HepG2 (cell line): ENCODE results near the gene ASPRV1. TPM values are rescaled to one million over a fixed set of nuclear protein-coding genes. Genes with fewer than 3 reads are reported as not detected.

ENCODE experiments used
- ISX ChIP-seq: sonication (generic); formaldehyde crosslinking; conservative IDR thresholded peaks from 2 replicates; pipeline ENCODE4 v1.5.0; 2020; ENCODE audit warnings: missing genetic modification reagents
- KDM5B ChIP-seq: sonication (generic); formaldehyde crosslinking; IDR thresholded peaks from 2 replicates; pipeline ENCODE4 v1.4.0; 2020; ENCODE audit warnings: missing genetic modification reagents, mild to moderate bottlenecking, borderline replicate concordance
- NR1H2 ChIP-seq: sonication (generic); formaldehyde crosslinking; IDR thresholded peaks from 2 replicates; pipeline ENCODE4 v1.8.1; 2022; ENCODE audit warnings: low read depth, missing genetic modification reagents, borderline replicate concordance
- TAF1 ChIP-seq: sonication (generic); formaldehyde crosslinking; IDR thresholded peaks from 2 replicates; pipeline ENCODE4 v1.4.0; 2020; ENCODE audit warnings: missing genetic modification reagents
- TCF12 ChIP-seq, 2 experiments: fragments of 450-650 bp in 1 of 2; sonication (generic) in 1 of 2; formaldehyde crosslinking in 1 of 2; IDR thresholded peaks; 2 replicates each; pipeline versions ENCODE4 v1.6.1 to v1.8.0; 2017 to 2022; ENCODE audit warnings: antibody characterized with exemption in 1 of 2, mild to moderate bottlenecking in 1 of 2, missing genetic modification reagents in 1 of 2, moderate library complexity in 1 of 2
- ZFP36L1 ChIP-seq: sonication (generic); formaldehyde crosslinking; IDR thresholded peaks from 2 replicates; pipeline ENCODE4 v1.8.0; 2022; ENCODE audit warnings: mild to moderate bottlenecking, missing genetic modification reagents, moderate library complexity
- ZIK1 ChIP-seq: sonication (generic); formaldehyde crosslinking; IDR thresholded peaks from 2 replicates; pipeline ENCODE4 v1.5.0; 2020; ENCODE audit warnings: mild to moderate bottlenecking, low read depth, missing genetic modification reagents, borderline replicate concordance
- ZNF333 ChIP-seq: sonication (generic); formaldehyde crosslinking; IDR thresholded peaks from 2 replicates; pipeline ENCODE4 v1.4.0; 2020; ENCODE audit warnings: mild to moderate bottlenecking, missing genetic modification reagents, borderline replicate concordance
- ZNF607 ChIP-seq: sonication (generic); formaldehyde crosslinking; IDR thresholded peaks from 2 replicates; pipeline ENCODE4 v1.5.1; 2020; ENCODE audit warnings: missing genetic modification reagents, mild to moderate bottlenecking, borderline replicate concordance
- ZNF761 ChIP-seq: sonication (generic); formaldehyde crosslinking; conservative IDR thresholded peaks from 2 replicates; pipeline ENCODE4 v1.4.0; 2020; ENCODE audit warnings: mild to moderate bottlenecking, missing genetic modification reagents
- ZSCAN9 ChIP-seq: IDR thresholded peaks from 2 replicates; pipeline ENCODE4 v1.6.1; 2016; ENCODE audit warnings: borderline replicate concordance
- polyA plus RNA-seq, 8 experiments: library from polyadenylated mRNA; depleted of rRNA in 3 of 8; stranded (reverse) in 7 of 8; unstranded in 1 of 8; fragments of >200 nt; fragmentation: Illumina TruSeq in 4 of 8; extraction: Trizol in 4 of 8; gene quantifications; 2 replicates each; pipeline versions ENCODE4 v1.2.1 to v1.2.3, GENCODE V29; 2011 to 2016; ENCODE audit warnings: low read depth in 4 of 8, missing spikeins in 1 of 8, mixed read lengths in 1 of 8; ENCODE audit not compliant: insufficient read depth in 1 of 8
- total RNA-seq, 5 experiments: library from RNA; depleted of rRNA; stranded (reverse); fragments of >200 nt; fragmentation: Illumina TruSeq; extraction: Trizol; gene quantifications; 2 replicates each; pipeline ENCODE4 v1.2.3, GENCODE V29; 2016; ENCODE audit warnings: low read depth in 1 of 5
- TF ChIP-seq, protein P1 (sequence below): sonication (generic); formaldehyde crosslinking; IDR thresholded peaks from 2 replicates; pipeline ENCODE4 v1.4.0; 2020; ENCODE audit warnings: missing genetic modification reagents
- TF ChIP-seq, protein P2 (sequence below): IDR thresholded peaks from 2 replicates; pipeline ENCODE4 v1.6.1; 2012; ENCODE audit warnings: inconsistent platforms
- TF ChIP-seq, protein P3 (sequence below): sonication (generic); formaldehyde crosslinking; IDR thresholded peaks from 2 replicates; pipeline ENCODE4 v1.8.1; 2023; ENCODE audit warnings: mild to moderate bottlenecking, inconsistent platforms, moderate library complexity, missing genetic modification reagents, borderline replicate concordance
- TF ChIP-seq, protein P4 (sequence below), 2 experiments: IDR thresholded peaks; 2 replicates each; pipeline ENCODE4 v1.6.1; 2011 to 2012; ENCODE audit warnings: low read length in 2 of 2, borderline replicate concordance in 1 of 2, low read depth in 1 of 2, mild to moderate bottlenecking in 1 of 2, moderate library complexity in 1 of 2
- TF ChIP-seq, protein P5 (sequence below), 2 experiments: fragments of 450-650 bp in 1 of 2; sonication (generic) in 1 of 2; formaldehyde crosslinking; IDR thresholded peaks; 2 replicates each; pipeline versions ENCODE4 v1.5.0 to v1.8.0; 2020 to 2022; ENCODE audit warnings: mild to moderate bottlenecking in 1 of 2, missing genetic modification reagents in 1 of 2

ASPRV1 gene
- total and polyA plus RNA-seq, 2 of the 13 experiments (the other 11 are each of a cell fraction or from before 2014, with no cell fraction given): 0.40 to 0.48 TPM

DNA sequence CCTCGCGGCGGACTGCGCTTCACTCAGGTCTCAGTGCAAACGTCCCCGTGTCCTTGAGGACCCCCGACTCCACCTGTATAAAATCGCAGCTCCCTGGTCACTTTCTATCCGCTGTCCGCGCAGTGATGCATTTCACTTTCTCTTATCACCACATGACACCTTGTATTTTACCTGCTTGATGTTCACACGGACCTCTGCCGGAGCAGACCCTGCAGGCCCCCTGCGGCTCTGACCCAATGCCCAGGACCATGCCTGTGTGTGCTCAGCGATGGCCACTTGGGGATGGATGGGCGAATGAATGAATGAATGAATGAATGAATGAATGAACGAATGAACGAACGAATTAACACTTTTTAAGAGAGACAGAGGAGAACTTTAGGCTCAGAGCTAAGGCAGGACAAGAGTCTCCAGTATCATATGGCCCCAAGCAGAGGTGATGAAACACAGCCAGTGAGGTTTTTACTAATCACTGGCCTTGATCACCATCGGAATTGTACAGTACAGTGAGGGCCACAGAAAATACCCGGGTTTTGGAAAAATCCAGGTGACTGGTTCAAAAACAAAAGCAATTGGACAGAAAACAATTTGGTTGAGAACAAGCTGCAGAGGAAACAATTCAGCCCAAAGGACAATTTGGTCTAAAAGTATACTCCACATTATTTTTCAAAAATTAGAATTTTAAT, 12.3 kb downstream of the ASPRV1 start (continued):
- TF ChIP-seq TCF12 (IDR thresholded peaks at IDR 0.05): no peak
- TF ChIP-seq TCF12 (CRISPR knock-in tag; IDR thresholded peaks at IDR 0.05): no peak
- no peak for TF ChIP-seq ZNF333
- TF ChIP-seq, protein P1, sequence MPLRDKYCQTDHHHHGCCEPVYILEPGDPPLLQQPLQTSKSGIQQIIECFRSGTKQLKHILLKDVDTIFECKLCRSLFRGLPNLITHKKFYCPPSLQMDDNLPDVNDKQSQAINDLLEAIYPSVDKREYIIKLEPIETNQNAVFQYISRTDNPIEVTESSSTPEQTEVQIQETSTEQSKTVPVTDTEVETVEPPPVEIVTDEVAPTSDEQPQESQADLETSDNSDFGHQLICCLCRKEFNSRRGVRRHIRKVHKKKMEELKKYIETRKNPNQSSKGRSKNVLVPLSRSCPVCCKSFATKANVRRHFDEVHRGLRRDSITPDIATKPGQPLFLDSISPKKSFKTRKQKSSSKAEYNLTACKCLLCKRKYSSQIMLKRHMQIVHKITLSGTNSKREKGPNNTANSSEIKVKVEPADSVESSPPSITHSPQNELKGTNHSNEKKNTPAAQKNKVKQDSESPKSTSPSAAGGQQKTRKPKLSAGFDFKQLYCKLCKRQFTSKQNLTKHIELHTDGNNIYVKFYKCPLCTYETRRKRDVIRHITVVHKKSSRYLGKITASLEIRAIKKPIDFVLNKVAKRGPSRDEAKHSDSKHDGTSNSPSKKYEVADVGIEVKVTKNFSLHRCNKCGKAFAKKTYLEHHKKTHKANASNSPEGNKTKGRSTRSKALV (CRISPR knock-in tag): no peak
- no peak for TF ChIP-seq TAF1 (CRISPR knock-in tag)
- 0 out of 2 replicates have a peak, but pooled peaks have one; percentile 2 for TF ChIP-seq KDM5B (CRISPR knock-in tag)
- TF ChIP-seq, protein P2, sequence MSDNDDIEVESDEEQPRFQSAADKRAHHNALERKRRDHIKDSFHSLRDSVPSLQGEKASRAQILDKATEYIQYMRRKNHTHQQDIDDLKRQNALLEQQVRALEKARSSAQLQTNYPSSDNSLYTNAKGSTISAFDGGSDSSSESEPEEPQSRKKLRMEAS: no peak
- no peak for TF ChIP-seq ZNF607
- no peak for TF ChIP-seq NR1H2 (CRISPR knock-in tag)
- TF ChIP-seq ZFP36L1 (CRISPR knock-in tag): no peak
- no peak for TF ChIP-seq ZSCAN9 (CRISPR knock-in tag)
- TF ChIP-seq, protein P3, sequence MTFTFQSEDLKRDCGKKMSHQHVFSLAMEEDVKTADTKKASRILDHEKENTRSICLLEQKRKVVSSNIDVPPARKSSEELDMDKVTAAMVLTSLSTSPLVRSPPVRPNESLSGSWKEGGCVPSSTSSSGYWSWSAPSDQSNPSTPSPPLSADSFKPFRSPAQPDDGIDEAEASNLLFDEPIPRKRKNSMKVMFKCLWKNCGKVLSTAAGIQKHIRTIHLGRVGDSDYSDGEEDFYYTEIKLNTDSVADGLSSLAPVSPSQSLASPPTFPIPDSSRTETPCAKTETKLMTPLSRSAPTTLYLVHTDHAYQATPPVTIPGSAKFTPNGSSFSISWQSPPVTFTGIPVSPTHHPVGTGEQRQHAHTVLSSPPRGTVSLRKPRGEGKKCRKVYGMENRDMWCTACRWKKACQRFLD (CRISPR knock-in tag): no peak
- TF ChIP-seq, protein P4, sequence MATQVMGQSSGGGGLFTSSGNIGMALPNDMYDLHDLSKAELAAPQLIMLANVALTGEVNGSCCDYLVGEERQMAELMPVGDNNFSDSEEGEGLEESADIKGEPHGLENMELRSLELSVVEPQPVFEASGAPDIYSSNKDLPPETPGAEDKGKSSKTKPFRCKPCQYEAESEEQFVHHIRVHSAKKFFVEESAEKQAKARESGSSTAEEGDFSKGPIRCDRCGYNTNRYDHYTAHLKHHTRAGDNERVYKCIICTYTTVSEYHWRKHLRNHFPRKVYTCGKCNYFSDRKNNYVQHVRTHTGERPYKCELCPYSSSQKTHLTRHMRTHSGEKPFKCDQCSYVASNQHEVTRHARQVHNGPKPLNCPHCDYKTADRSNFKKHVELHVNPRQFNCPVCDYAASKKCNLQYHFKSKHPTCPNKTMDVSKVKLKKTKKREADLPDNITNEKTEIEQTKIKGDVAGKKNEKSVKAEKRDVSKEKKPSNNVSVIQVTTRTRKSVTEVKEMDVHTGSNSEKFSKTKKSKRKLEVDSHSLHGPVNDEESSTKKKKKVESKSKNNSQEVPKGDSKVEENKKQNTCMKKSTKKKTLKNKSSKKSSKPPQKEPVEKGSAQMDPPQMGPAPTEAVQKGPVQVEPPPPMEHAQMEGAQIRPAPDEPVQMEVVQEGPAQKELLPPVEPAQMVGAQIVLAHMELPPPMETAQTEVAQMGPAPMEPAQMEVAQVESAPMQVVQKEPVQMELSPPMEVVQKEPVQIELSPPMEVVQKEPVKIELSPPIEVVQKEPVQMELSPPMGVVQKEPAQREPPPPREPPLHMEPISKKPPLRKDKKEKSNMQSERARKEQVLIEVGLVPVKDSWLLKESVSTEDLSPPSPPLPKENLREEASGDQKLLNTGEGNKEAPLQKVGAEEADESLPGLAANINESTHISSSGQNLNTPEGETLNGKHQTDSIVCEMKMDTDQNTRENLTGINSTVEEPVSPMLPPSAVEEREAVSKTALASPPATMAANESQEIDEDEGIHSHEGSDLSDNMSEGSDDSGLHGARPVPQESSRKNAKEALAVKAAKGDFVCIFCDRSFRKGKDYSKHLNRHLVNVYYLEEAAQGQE (IDR thresholded peaks at IDR 0.05; ENCODE audit: borderline replicate concordance in 1 of 2, low read depth in 1 of 2, low read length in 2 of 2): no peak
- TF ChIP-seq ISX (CRISPR knock-in tag): no peak
- peak; percentile 54; the same call in 1 of the 2 replicates for TF ChIP-seq ZNF761
- TF ChIP-seq, protein P5, sequence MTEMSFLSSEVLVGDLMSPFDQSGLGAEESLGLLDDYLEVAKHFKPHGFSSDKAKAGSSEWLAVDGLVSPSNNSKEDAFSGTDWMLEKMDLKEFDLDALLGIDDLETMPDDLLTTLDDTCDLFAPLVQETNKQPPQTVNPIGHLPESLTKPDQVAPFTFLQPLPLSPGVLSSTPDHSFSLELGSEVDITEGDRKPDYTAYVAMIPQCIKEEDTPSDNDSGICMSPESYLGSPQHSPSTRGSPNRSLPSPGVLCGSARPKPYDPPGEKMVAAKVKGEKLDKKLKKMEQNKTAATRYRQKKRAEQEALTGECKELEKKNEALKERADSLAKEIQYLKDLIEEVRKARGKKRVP (CRISPR knock-in tag; IDR thresholded peaks at IDR 0.05): peak in 1 of 2 experiments; percentile 41; a peak in 1 of 4 replicates
- no peak for TF ChIP-seq ZIK1
